ENCODE results near the gene SPOCK1. TPM values are rescaled to one million over a fixed set of nuclear protein-coding genes. Genes with fewer than 3 reads are reported as not detected.

Gene SPOCK1
- total and polyA plus RNA-seq, 2 of the 4 experiments (the other 2 are of a cell fraction), result 5.0 to 20.3 TPM

- 60% methylated on average over 1 of the region's 3 CpGs; no CpG with 5 or more reads in 1 of the 2 experiments for WGBS, 2 experiments (ENCODE audit: extremely low coverage in 2 of 2, insufficient read length in 1 of 2)
- Histone ChIP-seq H3K27ac (ENCODE audit: insufficient read depth, low read length) (no peak overlapping the region), H2BK15ac (ENCODE audit: low read depth, low read length) (no peak overlapping the region), H4K20me1 (ENCODE audit: insufficient read depth, low read length) (no peaks in the 10 kb centered on the region; the same call in 1 of the 2 replicates), H2BK5ac (ENCODE audit: low read depth, low read length, poor library complexity, severe bottlenecking) (no peak overlapping the region), H3K14ac (replicated peaks; ENCODE audit: low read depth, low read length) (no peak overlapping the region), H4K8ac (ENCODE audit: low read depth in 2 of 2, low read length in 2 of 2) (no peak overlapping the region), H3K9me3 (ENCODE audit: control insufficient read depth, insufficient read depth, low read length) (no peaks in the 10 kb centered on the region), H2AK5ac (ENCODE audit: low read depth, low read length) (no peak overlapping the region), H3K4me2 (ENCODE audit: low read depth, low read length) (no peak overlapping the region), H3K27me3 (ENCODE audit: control insufficient read depth, insufficient read depth, low read length) (0 out of 2 replicates have a peak, but pooled peaks cover 2% of the 10 kb centered on the region), H3K4me3 (ENCODE audit: insufficient read depth, low read depth, low read length) (no peak overlapping the region), H3K56ac (ENCODE audit: extremely low read depth, insufficient read depth, low read length) (no peak overlapping the region), H2AK9ac (replicated peaks; ENCODE audit: low read depth, low read length, poor library complexity) (no peak overlapping the region), H2AFZ (replicated peaks; ENCODE audit: low read length, poor library complexity) (no peak overlapping the region), H3K4ac (ENCODE audit: low read depth, low read length) (no peak overlapping the region), H4K91ac (ENCODE audit: insufficient read depth, low read depth, low read length) (no peak overlapping the region), H3K4me1 (ENCODE audit: control insufficient read depth, insufficient read depth, low read length) (no peaks in the 10 kb centered on the region), H3K18ac (ENCODE audit: low read depth, low read length) (no peak overlapping the region), H3K9ac (ENCODE audit: low read depth, low read length) (no peak overlapping the region), H3K9me1 (ENCODE audit: insufficient read depth, low read length) (no peaks in the 10 kb centered on the region), H2BK120ac (ENCODE audit: low read depth, low read length) (no peak overlapping the region), H2BK20ac (ENCODE audit: low read depth, low read length) (no peak overlapping the region), H3K23ac (ENCODE audit: low read depth, low read length) (no peak overlapping the region), H4K5ac (ENCODE audit: low read depth, low read length) (no peak overlapping the region), H3K36me3 (ENCODE audit: control insufficient read depth, insufficient read depth, low read length) (no peaks in the 10 kb centered on the region), H3K79me1 (ENCODE audit: low read depth in 1 of 2, low read length in 2 of 2) (no peaks in the 10 kb centered on the region)
- no peak for ATAC-seq (ENCODE audit: low read depth)
- CTCF ChIA-PET, result no interaction called here
- intact Hi-C loops (cut with micrococcal nuclease), result no loop called here
- BruUV-seq (replicated peaks), result no TSS peak
- DNase-seq, result no peak
- in situ Hi-C loops (cut with MboI; ENCODE audit: low sequenced_read_pairs), result no loop called here
- dilution Hi-C loops (cut with HindIII; ENCODE audit: low sequenced_read_pairs, unreplicated experiment), result no loop called here
- TF ChIP-seq RCOR1 (IDR thresholded peaks at IDR 0.05; ENCODE audit: insufficient replicate concordance, low read length), result no peak
- TF ChIP-seq NFE2L2 (IDR thresholded peaks at IDR 0.05; ENCODE audit: low read depth, low read length), result no peak
- no peak for TF ChIP-seq CEBPB (IDR thresholded peaks at IDR 0.05; ENCODE audit: low read depth, low read length)
- TF ChIP-seq RFX5 (IDR thresholded peaks at IDR 0.05; ENCODE audit: low read depth, low read length), result no peak
- no peak for TF ChIP-seq ELK1 (IDR thresholded peaks at IDR 0.05; ENCODE audit: borderline replicate concordance, low read depth, low read length)
- no peak for TF ChIP-seq CTCF (conservative IDR thresholded peaks at IDR 0.05; ENCODE audit: low read depth, low read length)
- no peak for TF ChIP-seq BHLHE40 (IDR thresholded peaks at IDR 0.05; ENCODE audit: low read depth, low read length)
- POLR2A ChIA-PET (ENCODE audit: unreplicated experiment), result no interaction called here
These were observed 151.3 kb downstream of the SPOCK1 start for GRCh38 chr5:137347865-137348264.

Measured in IMR-90 (cell line).